Bronchus fibroblast of lung (primary cell): ENCODE data around the gene LAG3. TPM values are rescaled to one million over a fixed set of nuclear protein-coding genes. Genes with fewer than 3 reads are reported as not detected.

ENCODE experiments used
- total RNA-seq: library from RNA; depleted of rRNA; stranded (reverse); fragments of >200 nt; gene quantifications from 2 replicates; pipeline ENCODE4 v1.2.3, GENCODE V29; 2015

The LAG3 gene
- total RNA-seq: 0.17 and 0.74 TPM in 2 replicates

GRCh38 chr12:6772331-6772695, at the start of gene LAG3:
TSS of gene LAG3 (plus strand) at chr12:6772520. CDS start at chr12:6772853, 333 bp downstream.

GRCh38 chr12:6723607-6724408, 48.5 kb upstream of the LAG3 start, which contains the start of gene COPS7A:
TSS of gene COPS7A (plus strand) at chr12:6724046. CDS start at chr12:6724657, 611 bp downstream.

GRCh38 chr12:6752921-6753771, 19.2 kb upstream of the LAG3 start, which contains the start of gene MLF2:
TSS of gene MLF2 (minus strand) at chr12:6753141. CDS start at chr12:6752334, 807 bp downstream.

GRCh38 chr12:6765634-6766581, 6.4 kb upstream of the LAG3 start, which contains the start of gene PTMS:
TSS of gene PTMS (plus strand) at chr12:6766363. CDS start at chr12:6766706, 343 bp downstream.

GRCh38 chr12:6788972-6789924, 16.9 kb downstream of the LAG3 start, which contains the start of gene CD4:
TSS of gene CD4 (plus strand) at chr12:6789528. CDS start at chr12:6800139, 10,611 bp downstream.

GRCh38 chr12:6821591-6822425, 49.5 kb downstream of the LAG3 start, which contains the start of gene GPR162:
TSS of gene GPR162 (plus strand) at chr12:6821821. CDS start at chr12:6823899, 2,078 bp downstream.

Other genes starting within 250 kb of the LAG3 start
- gene GAPDH, start 238.0 kb upstream of the LAG3 start, total RNA-seq: 7,240 and 8,467 TPM in 2 replicates
- 11.0 and 11.8 TPM in 2 replicates for gene IFFO1, start 216.5 kb upstream of the LAG3 start, total RNA-seq
- gene NOP2, start 204.2 kb upstream of the LAG3 start, total RNA-seq: 24.4 and 25.9 TPM in 2 replicates
- gene CHD4, start 165.1 kb upstream of the LAG3 start, total RNA-seq: 173 and 195 TPM in 2 replicates
- 0.17 TPM in 1 of 2 replicates, not detected in the other for gene LPAR5, start 136.6 kb upstream of the LAG3 start, total RNA-seq
- 0.89 and 1.0 TPM in 2 replicates for gene ACRBP, start 125.1 kb upstream of the LAG3 start, total RNA-seq
- gene ING4, start 109.4 kb upstream of the LAG3 start, total RNA-seq: 28.7 TPM in 2 replicates
- gene ZNF384, start 83.1 kb upstream of the LAG3 start, total RNA-seq: 21.4 and 24.5 TPM in 2 replicates
- 0.17 and 0.74 TPM in 2 replicates for gene PIANP, start 71.7 kb upstream of the LAG3 start, total RNA-seq
- gene COPS7A, start 48.5 kb upstream of the LAG3 start, total RNA-seq: 95.1 and 98.9 TPM in 2 replicates
- gene MLF2, start 19.4 kb upstream of the LAG3 start, total RNA-seq: 235 and 236 TPM in 2 replicates
- gene PTMS, start 6.2 kb upstream of the LAG3 start, total RNA-seq: 146 and 275 TPM in 2 replicates
- 3.3 and 5.2 TPM in 2 replicates for gene CD4, start 17.0 kb downstream of the LAG3 start, total RNA-seq
- gene GPR162, start 49.3 kb downstream of the LAG3 start, total RNA-seq: 2.0 and 2.7 TPM in 2 replicates
- gene P3H3, start 55.9 kb downstream of the LAG3 start, total RNA-seq: 48.6 and 54.1 TPM in 2 replicates
- 1.3 and 2.2 TPM in 2 replicates for gene GNB3, start 68.4 kb downstream of the LAG3 start, total RNA-seq
- gene CDCA3, start 78.8 kb downstream of the LAG3 start, total RNA-seq: 103 and 118 TPM in 2 replicates
- gene USP5, start 79.6 kb downstream of the LAG3 start, total RNA-seq: 80.7 and 84.2 TPM in 2 replicates
- gene TPI1, start 95.0 kb downstream of the LAG3 start, total RNA-seq: 1,045 and 1,081 TPM in 2 replicates
- gene SPSB2, start 100.8 kb downstream of the LAG3 start, total RNA-seq: 12.6 and 15.6 TPM in 2 replicates
- gene LRRC23, start 132.3 kb downstream of the LAG3 start, total RNA-seq: 8.8 and 10.8 TPM in 2 replicates
- gene ENO2, start 142.1 kb downstream of the LAG3 start, total RNA-seq: 9.6 and 10.4 TPM in 2 replicates
- 12.1 and 14.6 TPM in 2 replicates for gene ATN1, start 155.4 kb downstream of the LAG3 start, total RNA-seq
- not detected in 2 replicates for gene RNU7-1, start 171.3 kb downstream of the LAG3 start, total RNA-seq
- 267 and 309 TPM in 2 replicates for gene C12orf57, start 171.5 kb downstream of the LAG3 start, total RNA-seq
- 4.9 and 5.4 TPM in 2 replicates for gene PTPN6, start 178.8 kb downstream of the LAG3 start, total RNA-seq
- 372 and 405 TPM in 2 replicates for gene PHB2, start 198.1 kb downstream of the LAG3 start, total RNA-seq
- 48.4 and 58.4 TPM in 2 replicates for gene EMG1, start 198.4 kb downstream of the LAG3 start, total RNA-seq
- gene LPCAT3, start 246.0 kb downstream of the LAG3 start, total RNA-seq: 21.5 and 21.7 TPM in 2 replicates